Liver (tissue), 9 donors: ENCODE results near the gene TRIP6. TPM values are rescaled to one million over a fixed set of nuclear protein-coding genes. Genes with fewer than 3 reads are reported as not detected.

ENCODE experiments used
- DNase-seq: peaks from one replicate; pipeline ENCODE4 v3.0.0-alpha.2; 2017; ENCODE audit warnings: low spot score
- H3K27ac ChIP-seq, 2 donors: one replicate each; pipeline ENCODE4 v1.7.0; 2013; ENCODE audit warnings: inconsistent platforms in 2 of 2, low read length in 2 of 2, control low read depth in 1 of 2, low read depth in 1 of 2, mild to moderate bottlenecking in 1 of 2
- H3K27me3 ChIP-seq, 4 donors: one replicate each; pipeline versions ENCODE4 v1.6.1 to v1.7.0; 2013; ENCODE audit warnings: low read length in 3 of 4, inconsistent platforms in 1 of 4, mild to moderate bottlenecking in 1 of 4, moderate library complexity in 1 of 4; ENCODE audit not compliant: control insufficient read depth in 4 of 4, insufficient read depth in 4 of 4
- H3K36me3 ChIP-seq, 4 donors: one replicate each; pipeline versions ENCODE4 v1.6.1 to v1.7.0; 2013; ENCODE audit warnings: low read length in 3 of 4, mild to moderate bottlenecking in 3 of 4, low read depth in 1 of 4, moderate library complexity in 1 of 4; ENCODE audit not compliant: control insufficient read depth in 4 of 4, insufficient read depth in 3 of 4
- H3K4me1 ChIP-seq, 4 donors: one replicate each; pipeline versions ENCODE4 v1.6.1 to v1.7.0; 2013; ENCODE audit warnings: low read length in 3 of 4, mild to moderate bottlenecking in 3 of 4, moderate library complexity in 1 of 4; ENCODE audit not compliant: control insufficient read depth in 4 of 4, insufficient read depth in 4 of 4
- H3K4me3 ChIP-seq, 3 donors: one replicate each; pipeline versions ENCODE4 v1.6.1 to v1.7.0; 2013; ENCODE audit warnings: low read length in 3 of 3, control low read depth in 1 of 3, low read depth in 1 of 3, mild to moderate bottlenecking in 1 of 3
- H3K9ac ChIP-seq, 2 donors: one replicate each; pipeline ENCODE4 v1.7.0; 2013; ENCODE audit warnings: low read length in 2 of 2, mild to moderate bottlenecking in 2 of 2, moderate library complexity in 2 of 2, control low read depth in 1 of 2, low read depth in 1 of 2
- H3K9me3 ChIP-seq, 4 donors: one replicate each; pipeline versions ENCODE4 v1.6.1 to v1.7.0; 2013; ENCODE audit warnings: low read length in 3 of 4; ENCODE audit not compliant: control insufficient read depth in 4 of 4
- EGR1 ChIP-seq, 2 donors: IDR thresholded peaks; 2 replicates each; pipeline ENCODE4 v1.6.1; 2016 to 2018; ENCODE audit warnings: antibody characterized with exemption in 2 of 2, low read depth in 2 of 2
- FOXA1 ChIP-seq: IDR thresholded peaks from 2 replicates; pipeline ENCODE4 v1.6.1; 2016; ENCODE audit warnings: antibody characterized with exemption
- GABPA ChIP-seq, 2 donors: IDR thresholded peaks in 1 of 2; conservative IDR thresholded peaks in 1 of 2; 2 replicates each; pipeline ENCODE4 v1.6.1; 2016; ENCODE audit warnings: antibody characterized with exemption in 2 of 2, mild to moderate bottlenecking in 1 of 2, moderate library complexity in 1 of 2
- HNF4A ChIP-seq, 2 donors: conservative IDR thresholded peaks; 2 replicates each; pipeline ENCODE4 v1.6.1; 2016; ENCODE audit warnings: antibody characterized with exemption in 2 of 2, mild to moderate bottlenecking in 2 of 2
- HNF4G ChIP-seq: IDR thresholded peaks from 2 replicates; pipeline ENCODE4 v1.6.1; 2016; ENCODE audit warnings: antibody characterized with exemption
- JUND ChIP-seq, 2 donors: IDR thresholded peaks; 2 replicates each; pipeline ENCODE4 v1.6.1; 2016; ENCODE audit warnings: antibody characterized with exemption in 2 of 2
- NR2F2 ChIP-seq: IDR thresholded peaks from 2 replicates; pipeline ENCODE4 v1.6.1; 2016; ENCODE audit warnings: antibody characterized with exemption
- RXRA ChIP-seq, 2 donors: IDR thresholded peaks; 2 replicates each; pipeline ENCODE4 v1.6.1; 2017 to 2018; ENCODE audit warnings: antibody characterized with exemption in 2 of 2, mild to moderate bottlenecking in 1 of 2
- SP1 ChIP-seq: IDR thresholded peaks from 2 replicates; pipeline ENCODE4 v1.6.1; 2018; ENCODE audit warnings: antibody characterized with exemption, mild to moderate bottlenecking
- TAF1 ChIP-seq: conservative IDR thresholded peaks from 2 replicates; pipeline ENCODE4 v1.6.1; 2016; ENCODE audit warnings: antibody characterized with exemption, mild to moderate bottlenecking
- YY1 ChIP-seq: IDR thresholded peaks from 2 replicates; pipeline ENCODE4 v1.6.1; 2016; ENCODE audit warnings: antibody characterized with exemption, mild to moderate bottlenecking
- WGBS: extraction: QIAGEN DNeasy Blood & Tissue Kit; methylation state at CpG from one replicate; pipeline ENCODE4 v1.1.7; 2013; 5-methylcytosine and 5-hydroxymethylcytosine counted together
- polyA plus RNA-seq, 2 donors: library from polyadenylated mRNA; stranded (reverse) in 1 of 2; unstranded in 1 of 2; fragments of 200-250 nt in 1 of 2; fragments of >200 nt in 1 of 2; fragmentation: Nextera tagmentation in 1 of 2; extraction: Ambion mirVana in 1 of 2; gene quantifications; one replicate each; pipeline versions ENCODE4 v1.2.1 to v1.2.3, GENCODE V29; 2013 to 2015
- total RNA-seq, 2 donors: library from RNA; depleted of rRNA; stranded (reverse); fragments of >200 nt; gene quantifications; one replicate each; pipeline ENCODE4 v1.2.3, GENCODE V29; 2014
- TF ChIP-seq, protein P1 (sequence below): IDR thresholded peaks from 2 replicates; pipeline ENCODE4 v1.6.1; 2016; ENCODE audit warnings: antibody characterized with exemption
- TF ChIP-seq, protein P2 (sequence below): IDR thresholded peaks from 2 replicates; pipeline ENCODE4 v1.6.1; 2016; ENCODE audit warnings: antibody characterized with exemption
- TF ChIP-seq, protein P3 (sequence below): fragments of 150-350 bp; IDR thresholded peaks from 2 replicates; pipeline ENCODE4 v1.5.1; 2017; ENCODE audit warnings: improper control_type of control experiment, low read depth, low read length; ENCODE audit not compliant: missing input control
- TF ChIP-seq, protein P4 (sequence below): IDR thresholded peaks from 2 replicates; pipeline ENCODE4 v1.6.1; 2016; ENCODE audit warnings: antibody characterized with exemption, mild to moderate bottlenecking
- donor health status: healthy.
- donor health status: healthy.
- donor health status: healthy.
- donor health status: healthy.
- donor health status: healthy.

Gene TRIP6, protein sequence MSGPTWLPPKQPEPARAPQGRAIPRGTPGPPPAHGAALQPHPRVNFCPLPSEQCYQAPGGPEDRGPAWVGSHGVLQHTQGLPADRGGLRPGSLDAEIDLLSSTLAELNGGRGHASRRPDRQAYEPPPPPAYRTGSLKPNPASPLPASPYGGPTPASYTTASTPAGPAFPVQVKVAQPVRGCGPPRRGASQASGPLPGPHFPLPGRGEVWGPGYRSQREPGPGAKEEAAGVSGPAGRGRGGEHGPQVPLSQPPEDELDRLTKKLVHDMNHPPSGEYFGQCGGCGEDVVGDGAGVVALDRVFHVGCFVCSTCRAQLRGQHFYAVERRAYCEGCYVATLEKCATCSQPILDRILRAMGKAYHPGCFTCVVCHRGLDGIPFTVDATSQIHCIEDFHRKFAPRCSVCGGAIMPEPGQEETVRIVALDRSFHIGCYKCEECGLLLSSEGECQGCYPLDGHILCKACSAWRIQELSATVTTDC
- total RNA-seq: 10 to 100 TPM; 14.6 to 18.6 TPM
- 10 to 100 TPM; 17.7 to 30.7 TPM for polyA plus RNA-seq

DNA sequence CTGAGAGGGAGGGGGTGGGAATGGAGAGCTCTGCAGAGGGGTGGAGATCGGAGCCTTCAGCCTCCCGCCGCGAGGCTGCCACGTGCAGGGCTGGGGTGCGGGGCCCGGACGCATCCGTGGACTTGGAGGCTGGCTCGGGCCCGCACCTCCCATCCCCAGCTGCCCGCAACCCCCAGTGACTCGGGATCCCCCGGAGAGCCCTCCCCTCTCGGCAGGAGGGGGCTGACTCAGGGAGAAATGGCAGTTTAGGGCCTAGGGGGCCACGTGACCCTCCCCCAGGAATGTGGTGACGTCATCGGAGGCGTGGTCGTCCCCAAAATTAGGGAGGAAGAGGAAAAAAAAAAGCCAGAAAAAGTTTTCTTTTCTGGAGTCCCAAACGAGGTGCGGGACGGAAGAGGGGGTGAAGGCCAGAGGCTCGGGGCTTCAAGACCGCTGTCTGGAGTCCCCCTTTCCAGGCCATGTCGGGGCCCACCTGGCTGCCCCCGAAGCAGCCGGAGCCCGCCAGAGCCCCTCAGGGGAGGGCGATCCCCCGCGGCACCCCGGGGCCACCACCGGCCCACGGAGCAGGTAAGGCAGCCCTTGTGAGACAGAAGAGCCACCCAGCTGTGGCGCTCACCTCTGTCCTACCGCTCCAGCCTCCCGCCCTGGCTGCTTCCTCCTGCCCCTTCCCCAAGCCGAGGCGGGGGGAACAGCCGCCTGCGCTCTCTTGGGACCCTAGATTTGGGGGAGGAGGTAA is at the start of gene TRIP6:
TSS of gene TRIP6 (plus strand) at position 348 of the 736 bp plus-strand sequence. CDS start at position 459, 111 bp downstream.
- H3K9me3 ChIP-seq: no peaks in the 10 kb centered on the region
- 1% methylated on average over 42 of the region's 42 CpGs for WGBS
- H3K27ac ChIP-seq: peak within 1 kb of the TSS; percentile 92 to 99
- TF ChIP-seq FOXA1 (no peak), TAF1 (no peak), NR2F2 (no peak), YY1 (no peak), GABPA (IDR thresholded peaks at IDR 0.05 in 1 of 2, conservative IDR thresholded peaks at IDR 0.05 in 1 of 2) (no peak), HNF4A (conservative IDR thresholded peaks at IDR 0.05) (peak in 1 of 2 donors; percentile 14), EGR1 (IDR thresholded peaks at IDR 0.05; ENCODE audit: low read depth in 2 of 2) (no peak), SP1 (peak; percentile 36), HNF4G (no peak), RXRA (IDR thresholded peaks at IDR 0.05) (no peak), JUND (IDR thresholded peaks at IDR 0.05) (peak; percentile 64 to 79)
- TF ChIP-seq, protein P1, sequence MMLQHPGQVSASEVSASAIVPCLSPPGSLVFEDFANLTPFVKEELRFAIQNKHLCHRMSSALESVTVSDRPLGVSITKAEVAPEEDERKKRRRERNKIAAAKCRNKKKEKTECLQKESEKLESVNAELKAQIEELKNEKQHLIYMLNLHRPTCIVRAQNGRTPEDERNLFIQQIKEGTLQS: no peak
- TF ChIP-seq, protein P2, sequence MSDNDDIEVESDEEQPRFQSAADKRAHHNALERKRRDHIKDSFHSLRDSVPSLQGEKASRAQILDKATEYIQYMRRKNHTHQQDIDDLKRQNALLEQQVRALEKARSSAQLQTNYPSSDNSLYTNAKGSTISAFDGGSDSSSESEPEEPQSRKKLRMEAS: no peak
- TF ChIP-seq, protein P3, sequence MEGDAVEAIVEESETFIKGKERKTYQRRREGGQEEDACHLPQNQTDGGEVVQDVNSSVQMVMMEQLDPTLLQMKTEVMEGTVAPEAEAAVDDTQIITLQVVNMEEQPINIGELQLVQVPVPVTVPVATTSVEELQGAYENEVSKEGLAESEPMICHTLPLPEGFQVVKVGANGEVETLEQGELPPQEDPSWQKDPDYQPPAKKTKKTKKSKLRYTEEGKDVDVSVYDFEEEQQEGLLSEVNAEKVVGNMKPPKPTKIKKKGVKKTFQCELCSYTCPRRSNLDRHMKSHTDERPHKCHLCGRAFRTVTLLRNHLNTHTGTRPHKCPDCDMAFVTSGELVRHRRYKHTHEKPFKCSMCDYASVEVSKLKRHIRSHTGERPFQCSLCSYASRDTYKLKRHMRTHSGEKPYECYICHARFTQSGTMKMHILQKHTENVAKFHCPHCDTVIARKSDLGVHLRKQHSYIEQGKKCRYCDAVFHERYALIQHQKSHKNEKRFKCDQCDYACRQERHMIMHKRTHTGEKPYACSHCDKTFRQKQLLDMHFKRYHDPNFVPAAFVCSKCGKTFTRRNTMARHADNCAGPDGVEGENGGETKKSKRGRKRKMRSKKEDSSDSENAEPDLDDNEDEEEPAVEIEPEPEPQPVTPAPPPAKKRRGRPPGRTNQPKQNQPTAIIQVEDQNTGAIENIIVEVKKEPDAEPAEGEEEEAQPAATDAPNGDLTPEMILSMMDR: no peak
- TF ChIP-seq, protein P4, sequence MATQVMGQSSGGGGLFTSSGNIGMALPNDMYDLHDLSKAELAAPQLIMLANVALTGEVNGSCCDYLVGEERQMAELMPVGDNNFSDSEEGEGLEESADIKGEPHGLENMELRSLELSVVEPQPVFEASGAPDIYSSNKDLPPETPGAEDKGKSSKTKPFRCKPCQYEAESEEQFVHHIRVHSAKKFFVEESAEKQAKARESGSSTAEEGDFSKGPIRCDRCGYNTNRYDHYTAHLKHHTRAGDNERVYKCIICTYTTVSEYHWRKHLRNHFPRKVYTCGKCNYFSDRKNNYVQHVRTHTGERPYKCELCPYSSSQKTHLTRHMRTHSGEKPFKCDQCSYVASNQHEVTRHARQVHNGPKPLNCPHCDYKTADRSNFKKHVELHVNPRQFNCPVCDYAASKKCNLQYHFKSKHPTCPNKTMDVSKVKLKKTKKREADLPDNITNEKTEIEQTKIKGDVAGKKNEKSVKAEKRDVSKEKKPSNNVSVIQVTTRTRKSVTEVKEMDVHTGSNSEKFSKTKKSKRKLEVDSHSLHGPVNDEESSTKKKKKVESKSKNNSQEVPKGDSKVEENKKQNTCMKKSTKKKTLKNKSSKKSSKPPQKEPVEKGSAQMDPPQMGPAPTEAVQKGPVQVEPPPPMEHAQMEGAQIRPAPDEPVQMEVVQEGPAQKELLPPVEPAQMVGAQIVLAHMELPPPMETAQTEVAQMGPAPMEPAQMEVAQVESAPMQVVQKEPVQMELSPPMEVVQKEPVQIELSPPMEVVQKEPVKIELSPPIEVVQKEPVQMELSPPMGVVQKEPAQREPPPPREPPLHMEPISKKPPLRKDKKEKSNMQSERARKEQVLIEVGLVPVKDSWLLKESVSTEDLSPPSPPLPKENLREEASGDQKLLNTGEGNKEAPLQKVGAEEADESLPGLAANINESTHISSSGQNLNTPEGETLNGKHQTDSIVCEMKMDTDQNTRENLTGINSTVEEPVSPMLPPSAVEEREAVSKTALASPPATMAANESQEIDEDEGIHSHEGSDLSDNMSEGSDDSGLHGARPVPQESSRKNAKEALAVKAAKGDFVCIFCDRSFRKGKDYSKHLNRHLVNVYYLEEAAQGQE: no peak
- peak; percentile 72 for DNase-seq
- H3K9ac ChIP-seq: peak within 1 kb of the TSS; percentile 70 to 78
- peaks cover 0 to 20% (median 12%) of the 10 kb centered on the region in 4 donors for H3K36me3 ChIP-seq
- peak within 1 kb of the TSS; percentile 68 to 80 (median 79) for H3K4me3 ChIP-seq
- H3K27me3 ChIP-seq: no peaks in the 10 kb centered on the region
- H3K4me1 ChIP-seq: peaks cover 13 to 36% (median 20%) of the 10 kb centered on the region in 4 donors

DNA sequence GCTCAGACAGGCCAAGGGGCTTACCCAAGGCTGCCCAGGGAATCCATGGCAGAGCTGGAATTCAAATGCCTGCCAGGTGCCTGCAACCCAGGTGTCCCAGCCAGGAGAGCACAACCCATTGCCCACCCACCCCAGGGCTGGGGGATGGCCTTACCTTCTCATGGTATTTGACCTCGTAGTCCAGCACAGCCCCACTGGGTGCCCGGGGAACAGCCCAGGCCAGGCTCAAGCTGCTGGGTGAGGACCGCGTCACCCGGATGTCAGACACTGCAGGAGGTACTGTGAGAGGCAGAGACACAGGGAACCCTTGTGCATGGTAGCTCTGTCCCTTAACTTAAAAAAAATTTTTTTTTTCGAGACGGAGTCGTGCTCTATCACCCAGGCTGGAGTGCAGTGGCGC is 48.8 kb upstream of the TRIP6 start:
- Histone ChIP-seq H3K36me3 (peaks cover 5 to 55% (median 26%) of the 10 kb centered on the region in 4 donors), H3K27me3 (no peaks in the 10 kb centered on the region), H3K4me3 (no peak overlapping the region), H3K9me3 (no peaks in the 10 kb centered on the region), H3K27ac (no peak overlapping the region), H3K9ac (no peak overlapping the region), H3K4me1 (peaks cover 13 to 23% (median 15%) of the 10 kb centered on the region in 4 donors)
- WGBS: 95% methylated on average over 9 of the region's 9 CpGs
- TF ChIP-seq EGR1 (IDR thresholded peaks at IDR 0.05; ENCODE audit: low read depth in 2 of 2): no peak
- DNase-seq: no peak
